ENCODE results near the gene TBC1D5. TPM values are rescaled to one million over a fixed set of nuclear protein-coding genes. Genes with fewer than 3 reads are reported as not detected.

The TBC1D5 gene
- total and polyA plus RNA-seq, 10 donors: 6.4 to 140 (median 97.1) TPM

DNA sequence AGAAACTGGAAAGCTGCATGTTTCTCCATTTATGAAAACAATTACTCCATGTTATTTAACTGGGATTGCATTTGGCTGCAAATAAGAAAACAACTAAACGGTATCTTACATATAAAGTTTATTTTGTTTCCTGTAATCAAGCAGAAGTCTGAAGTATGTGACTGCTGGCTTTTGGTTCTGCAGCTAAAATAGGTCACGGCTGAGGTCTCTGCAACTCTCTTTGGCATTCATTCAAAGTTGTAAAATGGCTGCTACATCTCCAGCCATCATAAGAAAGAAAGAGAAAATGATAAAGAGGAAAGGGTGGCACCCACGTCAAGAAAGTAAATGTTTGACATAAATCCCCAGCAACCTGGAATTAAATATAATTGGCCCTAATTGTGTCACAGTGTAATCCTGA is 406.1 kb downstream of the TBC1D5 start:
- 43 to 62% (median 58%) methylated on average over 3 of the region's 3 CpGs for WGBS, 5 donors
- Histone ChIP-seq H3K36me3 (peaks cover 0 to 13% (median 0%) of the 10 kb centered on the region in 6 donors), H3K27me3 (replicated peaks in 1 of 7) (no peaks in the 10 kb centered on the region), H3K9me3 (no peaks in the 10 kb centered on the region), H3K4me3 (no peak overlapping the region), H3K27ac (no peak overlapping the region), H3K4me1 (peaks cover 0 to 5% (median 0%) of the 10 kb centered on the region in 6 donors)
- intact Hi-C loops (cut with DNase I; ENCODE audit: low total_unique reads): no loop called here
- DNase-seq: no peak
- TF ChIP-seq POLR2A (IDR thresholded peaks at IDR 0.05): no peak
- TF ChIP-seq, protein P1, sequence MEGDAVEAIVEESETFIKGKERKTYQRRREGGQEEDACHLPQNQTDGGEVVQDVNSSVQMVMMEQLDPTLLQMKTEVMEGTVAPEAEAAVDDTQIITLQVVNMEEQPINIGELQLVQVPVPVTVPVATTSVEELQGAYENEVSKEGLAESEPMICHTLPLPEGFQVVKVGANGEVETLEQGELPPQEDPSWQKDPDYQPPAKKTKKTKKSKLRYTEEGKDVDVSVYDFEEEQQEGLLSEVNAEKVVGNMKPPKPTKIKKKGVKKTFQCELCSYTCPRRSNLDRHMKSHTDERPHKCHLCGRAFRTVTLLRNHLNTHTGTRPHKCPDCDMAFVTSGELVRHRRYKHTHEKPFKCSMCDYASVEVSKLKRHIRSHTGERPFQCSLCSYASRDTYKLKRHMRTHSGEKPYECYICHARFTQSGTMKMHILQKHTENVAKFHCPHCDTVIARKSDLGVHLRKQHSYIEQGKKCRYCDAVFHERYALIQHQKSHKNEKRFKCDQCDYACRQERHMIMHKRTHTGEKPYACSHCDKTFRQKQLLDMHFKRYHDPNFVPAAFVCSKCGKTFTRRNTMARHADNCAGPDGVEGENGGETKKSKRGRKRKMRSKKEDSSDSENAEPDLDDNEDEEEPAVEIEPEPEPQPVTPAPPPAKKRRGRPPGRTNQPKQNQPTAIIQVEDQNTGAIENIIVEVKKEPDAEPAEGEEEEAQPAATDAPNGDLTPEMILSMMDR (IDR thresholded peaks at IDR 0.05 in 8 of 11, conservative IDR thresholded peaks at IDR 0.05 in 3 of 11): no peak
- TF ChIP-seq POLR2AphosphoS5 (IDR thresholded peaks at IDR 0.05): no peak

DNA sequence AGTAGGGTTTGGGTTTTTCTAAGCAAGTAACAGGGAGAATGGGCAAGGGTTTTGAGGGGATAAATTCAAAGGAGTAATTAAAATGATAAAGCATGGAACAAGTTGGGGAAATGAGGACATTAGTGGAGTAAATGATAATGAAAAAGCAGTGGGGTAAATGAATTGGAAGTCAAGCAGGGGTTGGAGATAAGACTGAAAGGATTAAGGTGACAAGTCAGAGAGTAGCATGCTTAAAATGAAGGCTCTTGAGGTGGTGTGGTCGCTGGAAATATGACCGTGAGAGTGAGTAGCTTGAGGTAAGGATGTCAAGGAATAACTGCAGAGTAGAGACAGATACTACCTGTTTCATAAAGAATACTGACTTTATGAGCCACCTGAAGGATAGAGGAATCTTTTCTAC is 408.5 kb downstream of the TBC1D5 start:
- no peak for TF ChIP-seq POLR2AphosphoS5 (IDR thresholded peaks at IDR 0.05)
- TF ChIP-seq, protein P1 (IDR thresholded peaks at IDR 0.05 in 8 of 11, conservative IDR thresholded peaks at IDR 0.05 in 3 of 11): no peak
- TF ChIP-seq POLR2A (IDR thresholded peaks at IDR 0.05): no peak
- intact Hi-C loops (cut with DNase I; ENCODE audit: low total_unique reads): no loop called here
- Histone ChIP-seq H3K9me3 (no peaks in the 10 kb centered on the region), H3K27me3 (replicated peaks in 1 of 7) (no peaks in the 10 kb centered on the region), H3K36me3 (peaks cover 0 to 6% (median 0%) of the 10 kb centered on the region in 6 donors), H3K4me3 (no peak overlapping the region), H3K4me1 (no peaks in the 10 kb centered on the region), H3K27ac (no peak overlapping the region)
- DNase-seq: no peak
- 85 to 94% (median 93%) methylated on average over 2 of the region's 2 CpGs for WGBS, 5 donors

DNA sequence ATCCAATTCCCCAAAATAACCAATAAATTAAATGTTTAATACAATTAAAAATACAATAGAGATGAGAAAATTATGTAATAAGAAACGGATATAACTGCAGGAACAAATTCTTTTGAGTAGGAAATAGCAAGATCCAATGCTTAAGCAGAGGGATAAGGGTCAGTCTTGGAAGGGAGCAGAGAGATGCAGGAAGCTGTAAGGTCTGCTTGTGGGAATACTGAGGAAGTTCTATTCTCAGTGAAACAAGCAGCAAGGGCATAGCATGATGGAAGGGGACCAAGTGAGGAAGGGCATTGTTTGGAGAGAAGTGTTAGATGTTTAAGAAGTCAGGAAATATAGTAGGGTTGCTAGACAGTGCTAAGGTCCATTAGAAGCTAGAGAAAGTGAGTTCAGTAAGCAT is 409.0 kb downstream of the TBC1D5 start:
- Histone ChIP-seq H3K27me3 (replicated peaks in 1 of 7) (no peaks in the 10 kb centered on the region), H3K9me3 (no peaks in the 10 kb centered on the region), H3K36me3 (peaks cover 0 to 11% (median 0%) of the 10 kb centered on the region in 6 donors), H3K4me1 (no peaks in the 10 kb centered on the region), H3K27ac (no peak overlapping the region), H3K4me3 (no peak overlapping the region)
- intact Hi-C loops (cut with DNase I; ENCODE audit: low total_unique reads): no loop called here
- TF ChIP-seq, protein P1 (IDR thresholded peaks at IDR 0.05 in 8 of 11, conservative IDR thresholded peaks at IDR 0.05 in 3 of 11): no peak
- TF ChIP-seq POLR2A (IDR thresholded peaks at IDR 0.05): no peak
- TF ChIP-seq POLR2AphosphoS5 (IDR thresholded peaks at IDR 0.05): no peak
- DNase-seq: no peak
- 49 to 77% (median 73%) methylated on average over 1 of the region's 1 CpG for WGBS, 5 donors

DNA sequence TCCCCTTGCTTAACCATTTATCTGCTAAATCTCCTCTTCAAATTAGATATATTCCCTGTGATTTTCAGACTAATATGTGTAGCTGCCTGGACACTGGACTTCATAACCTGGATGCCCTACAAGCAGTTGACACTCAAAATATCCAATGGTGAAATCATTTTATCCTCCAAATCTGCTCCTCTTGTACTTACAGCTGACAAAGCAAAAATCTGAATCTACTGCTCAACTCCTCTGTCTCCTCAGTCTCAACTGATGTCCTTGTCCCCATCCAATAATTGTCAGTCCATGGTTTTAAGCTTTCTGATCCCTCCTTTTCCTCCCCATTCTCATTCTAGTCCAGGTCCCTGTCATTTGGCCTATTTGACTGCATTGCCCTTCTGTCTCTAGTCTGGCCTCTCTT is 411.8 kb downstream of the TBC1D5 start:
- TF ChIP-seq POLR2A (IDR thresholded peaks at IDR 0.05): no peak
- H3K36me3 ChIP-seq: peaks cover 0 to 13% (median 0%) of the 10 kb centered on the region in 6 donors

DNA sequence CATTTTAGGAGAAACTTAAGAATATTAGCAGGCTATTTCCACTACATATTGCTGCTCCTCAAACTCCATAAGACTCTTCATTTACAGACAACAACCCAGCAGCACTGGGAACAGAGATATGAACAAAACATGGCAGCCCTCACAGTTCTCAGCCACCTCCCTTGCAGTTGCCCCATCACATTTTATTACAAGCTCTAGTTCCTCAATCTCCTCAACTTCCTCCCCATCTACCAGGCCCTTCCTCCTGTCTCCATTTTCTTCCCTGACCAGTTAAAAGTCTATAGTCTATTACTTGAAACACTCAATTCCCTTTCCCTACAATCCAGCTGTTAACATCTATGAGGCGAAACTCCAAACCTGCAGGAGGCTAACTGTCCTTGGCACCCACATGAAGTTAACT is 412.5 kb downstream of the TBC1D5 start:
- WGBS, 5 donors: 97 to 100% (median 100%) methylated on average over 1 of the region's 1 CpG
- intact Hi-C loops (cut with DNase I; ENCODE audit: low total_unique reads): no loop called here
- peak overlapping the region in 1 of 8 donors; percentile 3 for H3K27ac ChIP-seq
- no peak overlapping the region for H3K4me3 ChIP-seq
- no peaks in the 10 kb centered on the region for H3K27me3 ChIP-seq (replicated peaks in 1 of 7)
- H3K36me3 ChIP-seq: peaks cover 0 to 16% (median 0%) of the 10 kb centered on the region in 6 donors
- no peak for DNase-seq
- H3K4me1 ChIP-seq: no peaks in the 10 kb centered on the region
- TF ChIP-seq POLR2A (IDR thresholded peaks at IDR 0.05) (no peak), POLR2AphosphoS5 (IDR thresholded peaks at IDR 0.05) (no peak)
- TF ChIP-seq, protein P1 (IDR thresholded peaks at IDR 0.05 in 8 of 11, conservative IDR thresholded peaks at IDR 0.05 in 3 of 11): no peak
- no peaks in the 10 kb centered on the region for H3K9me3 ChIP-seq

More for the DNA sequence above, 411.8 kb downstream of the TBC1D5 start:
- Histone ChIP-seq H3K9me3 (no peaks in the 10 kb centered on the region), H3K4me3 (no peak overlapping the region), H3K27me3 (replicated peaks in 1 of 7) (no peaks in the 10 kb centered on the region), H3K27ac (no peak overlapping the region), H3K4me1 (no peaks in the 10 kb centered on the region)
- DNase-seq: no peak
- intact Hi-C loops (cut with DNase I; ENCODE audit: low total_unique reads): no loop called here
